ENCODE measurements around the gene CCDC85C. TPM values are rescaled to one million over a fixed set of nuclear protein-coding genes. Genes with fewer than 3 reads are reported as not detected.

Gene CCDC85C
- total RNA-seq, 2 donors from 2014 or later: 32.8 to 45.8 TPM

- Histone ChIP-seq H3K9me3 (ENCODE audit: control insufficient read depth, low read length) (no peaks in the 10 kb centered on the region), H3K9ac (ENCODE audit: extremely low read depth, low read length, poor library complexity, severe bottlenecking) (no peak overlapping the region), H3K36me3 (ENCODE audit: control insufficient read depth, insufficient read depth, low read length) (peaks cover 72% of the 10 kb centered on the region), H3K4me1 (ENCODE audit: control insufficient read depth, insufficient read depth, low read length) (no peaks in the 10 kb centered on the region), H3K27me3 (ENCODE audit: control insufficient read depth, insufficient read depth, low read length, poor library complexity, severe bottlenecking) (no peaks in the 10 kb centered on the region), H3K27ac (ENCODE audit: low read depth, low read length) (no peak overlapping the region), H3K4me3 (ENCODE audit: low read length) (no peak overlapping the region)
- peaks cover 57% of the 10 kb centered on the region for H3K36me3 Mint-ChIP-seq (ENCODE audit: low read depth)
- no peaks in the 10 kb centered on the region for H3K27me3 Mint-ChIP-seq (ENCODE audit: insufficient read depth)
- peak overlapping the region; percentile 72 for H3K27ac Mint-ChIP-seq
- peak; percentile 72 for DNase-seq
- no peak for TF ChIP-seq CTCF (conservative IDR thresholded peaks at IDR 0.05)
- WGBS, 2 experiments (ENCODE audit: insufficient coverage in 1 of 2, insufficient read length in 1 of 2): 90 to 91% methylated on average over 19 to 23 of the region's 23 CpGs
- H3K4me3 Mint-ChIP-seq: no peak overlapping the region
- H3K9me3 Mint-ChIP-seq: no peaks in the 10 kb centered on the region
- H3K4me1 Mint-ChIP-seq: peaks cover 3% of the 10 kb centered on the region
Observed at GRCh38 chr14:99508896-99509629, 94.9 kb downstream of the CCDC85C start.

- H3K9me3 Mint-ChIP-seq: no peaks in the 10 kb centered on the region
- Histone ChIP-seq H3K4me3 (ENCODE audit: low read length) (no peak overlapping the region), H3K9me3 (ENCODE audit: control insufficient read depth, low read length) (no peaks in the 10 kb centered on the region), H3K27me3 (ENCODE audit: control insufficient read depth, insufficient read depth, low read length, poor library complexity, severe bottlenecking) (no peaks in the 10 kb centered on the region), H3K27ac (ENCODE audit: low read depth, low read length) (no peak overlapping the region), H3K9ac (ENCODE audit: extremely low read depth, low read length, poor library complexity, severe bottlenecking) (no peak overlapping the region), H3K4me1 (ENCODE audit: control insufficient read depth, insufficient read depth, low read length) (no peaks in the 10 kb centered on the region), H3K36me3 (ENCODE audit: control insufficient read depth, insufficient read depth, low read length) (peaks cover 82% of the 10 kb centered on the region)
- 92 to 97% methylated on average over 12 to 13 of the region's 13 CpGs for WGBS, 2 experiments (ENCODE audit: insufficient coverage in 1 of 2, insufficient read length in 1 of 2)
- H3K27ac Mint-ChIP-seq: peak overlapping the region; percentile 31
- H3K4me3 Mint-ChIP-seq: no peak overlapping the region
- DNase-seq: no peak
- peaks cover 6% of the 10 kb centered on the region for H3K4me1 Mint-ChIP-seq
- no peaks in the 10 kb centered on the region for H3K27me3 Mint-ChIP-seq (ENCODE audit: insufficient read depth)
- H3K36me3 Mint-ChIP-seq (ENCODE audit: low read depth): peaks cover 65% of the 10 kb centered on the region
- TF ChIP-seq CTCF (conservative IDR thresholded peaks at IDR 0.05): no peak
Observed at GRCh38 chr14:99507860-99508640, 96.0 kb downstream of the CCDC85C start.

- no peak overlapping the region for H3K4me3 Mint-ChIP-seq
- peaks cover 8% of the 10 kb centered on the region for H3K4me1 Mint-ChIP-seq
- no peak for DNase-seq
- H3K4me3 ChIP-seq (ENCODE audit: low read length): no peak overlapping the region
- H3K27ac ChIP-seq (ENCODE audit: low read depth, low read length): no peak overlapping the region
- peaks cover 92% of the 10 kb centered on the region for H3K36me3 ChIP-seq (ENCODE audit: control insufficient read depth, insufficient read depth, low read length)
- TF ChIP-seq CTCF (conservative IDR thresholded peaks at IDR 0.05): no peak
- no peaks in the 10 kb centered on the region for H3K4me1 ChIP-seq (ENCODE audit: control insufficient read depth, insufficient read depth, low read length)
- H3K9ac ChIP-seq (ENCODE audit: extremely low read depth, low read length, poor library complexity, severe bottlenecking): no peak overlapping the region
- H3K27me3 Mint-ChIP-seq (ENCODE audit: insufficient read depth): no peaks in the 10 kb centered on the region
- H3K9me3 ChIP-seq (ENCODE audit: control insufficient read depth, low read length): no peaks in the 10 kb centered on the region
- WGBS, 2 experiments (ENCODE audit: insufficient coverage in 1 of 2, insufficient read length in 1 of 2): 93 to 94% methylated on average over 6 of the region's 6 CpGs
- peaks cover 77% of the 10 kb centered on the region for H3K36me3 Mint-ChIP-seq (ENCODE audit: low read depth)
- no peaks in the 10 kb centered on the region for H3K27me3 ChIP-seq (ENCODE audit: control insufficient read depth, insufficient read depth, low read length, poor library complexity, severe bottlenecking)
- peak overlapping the region; percentile 72 for H3K27ac Mint-ChIP-seq
- no peaks in the 10 kb centered on the region for H3K9me3 Mint-ChIP-seq
Observed at GRCh38 chr14:99506276-99506675, 97.7 kb downstream of the CCDC85C start.

All from endodermal cell (in vitro differentiated cells).